H9 (cell line): ENCODE data around the gene RNF214. TPM values are rescaled to one million over a fixed set of nuclear protein-coding genes. Genes with fewer than 3 reads are reported as not detected.

Experiments
- DNase-seq: peaks from one replicate; pipeline ENCODE4 v3.0.0-alpha.2; 2017
- H2AFZ ChIP-seq: one replicate; pipeline ENCODE4 v1.6.1; 2013; ENCODE audit warnings: mild to moderate bottlenecking, low read length, control low read depth, moderate library complexity
- H2AK5ac ChIP-seq: 2 replicates; pipeline ENCODE4 v1.6.1; 2013; ENCODE audit warnings: low read length, control low read depth, mixed read lengths; ENCODE audit not compliant: insufficient read length
- H2BK120ac ChIP-seq: one replicate; pipeline ENCODE4 v1.6.1; 2013; ENCODE audit warnings: low read depth, mild to moderate bottlenecking, low read length, control low read depth, inconsistent platforms; ENCODE audit not compliant: poor library complexity, severe bottlenecking
- H2BK12ac ChIP-seq: 2 replicates; pipeline ENCODE4 v1.6.1; 2013; ENCODE audit warnings: low read length, control low read depth, mixed read lengths, low read depth; ENCODE audit not compliant: insufficient read length
- H2BK15ac ChIP-seq: 2 replicates; pipeline ENCODE4 v1.6.1; 2013; ENCODE audit warnings: low read depth, low read length, control low read depth
- H2BK20ac ChIP-seq: one replicate; pipeline ENCODE4 v1.6.1; 2013; ENCODE audit warnings: low read depth, mild to moderate bottlenecking, low read length, control low read depth, inconsistent platforms; ENCODE audit not compliant: poor library complexity, severe bottlenecking
- H2BK5ac ChIP-seq: 2 replicates; pipeline ENCODE4 v1.6.1; 2013; ENCODE audit warnings: low read length, control low read depth, mixed read lengths; ENCODE audit not compliant: insufficient read length
- H3K14ac ChIP-seq: 2 replicates; pipeline ENCODE4 v1.6.1; 2013; ENCODE audit warnings: low read length, control low read depth; ENCODE audit not compliant: insufficient read depth
- H3K18ac ChIP-seq: 2 replicates; pipeline ENCODE4 v1.6.1; 2013; ENCODE audit warnings: low read depth, mild to moderate bottlenecking, mixed read lengths, low read length, control low read depth; ENCODE audit not compliant: insufficient read length
- H3K23ac ChIP-seq: 2 replicates; pipeline ENCODE4 v1.6.1; 2013; ENCODE audit warnings: low read length, control low read depth, mixed read lengths, low read depth; ENCODE audit not compliant: insufficient read length
- H3K23me2 ChIP-seq: 2 replicates; pipeline ENCODE4 v1.6.1; 2013; ENCODE audit warnings: low read depth, mild to moderate bottlenecking, mixed read lengths, low read length, control low read depth; ENCODE audit not compliant: insufficient read length, poor library complexity, severe bottlenecking
- H3K27ac ChIP-seq: 2 replicates; pipeline ENCODE4 v1.5.1; 2013; ENCODE audit warnings: low read length, control low read depth, mixed read lengths, low read depth; ENCODE audit not compliant: insufficient read length
- H3K27me3 ChIP-seq: 2 replicates; pipeline ENCODE4 v1.6.1; 2013; ENCODE audit warnings: low read length, control low read depth, inconsistent platforms; ENCODE audit not compliant: insufficient read depth
- H3K4ac ChIP-seq: 2 replicates; pipeline ENCODE4 v1.6.1; 2013; ENCODE audit warnings: low read depth, mild to moderate bottlenecking, control low read depth, inconsistent platforms, low read length, moderate library complexity
- H3K4me1 ChIP-seq: 2 replicates; pipeline ENCODE4 v1.6.1; 2013; ENCODE audit warnings: low read length, control low read depth, inconsistent platforms; ENCODE audit not compliant: insufficient read depth
- H3K4me2 ChIP-seq: 2 replicates; pipeline ENCODE4 v1.6.1; 2013; ENCODE audit warnings: low read length, control low read depth, mixed read lengths; ENCODE audit not compliant: insufficient read length, insufficient read depth
- H3K56ac ChIP-seq: 2 replicates; pipeline ENCODE4 v1.6.1; 2013; ENCODE audit warnings: low read depth, mild to moderate bottlenecking, mixed read lengths, low read length, control low read depth; ENCODE audit not compliant: insufficient read length
- H3K79me1 ChIP-seq: 2 replicates; pipeline ENCODE4 v1.6.1; 2013; ENCODE audit warnings: low read depth, mild to moderate bottlenecking, moderate library complexity, low read length, control low read depth, inconsistent platforms; ENCODE audit not compliant: insufficient read depth, poor library complexity, severe bottlenecking
- H3K79me2 ChIP-seq: 2 replicates; pipeline ENCODE4 v1.6.1; 2013; ENCODE audit warnings: low read length, control low read depth, inconsistent platforms; ENCODE audit not compliant: insufficient read depth
- H3K9ac ChIP-seq: 2 replicates; pipeline ENCODE4 v1.6.1; 2013; ENCODE audit warnings: low read length, control low read depth, mixed read lengths; ENCODE audit not compliant: insufficient read length; ENCODE audit errors: extremely low read depth
- H3K9me3 ChIP-seq: one replicate; pipeline ENCODE4 v1.6.1; 2013; ENCODE audit warnings: low read depth, low read length, inconsistent platforms; ENCODE audit not compliant: control insufficient read depth
- H3T11ph ChIP-seq: one replicate; pipeline ENCODE4 v1.6.1; 2013; ENCODE audit warnings: mild to moderate bottlenecking, low read length, control low read depth, inconsistent platforms
- H4K20me1 ChIP-seq: one replicate; pipeline ENCODE4 v1.6.1; 2013; ENCODE audit not compliant: control insufficient read depth, insufficient read length, insufficient read depth
- H4K5ac ChIP-seq: 2 replicates; pipeline ENCODE4 v1.6.1; 2013; ENCODE audit warnings: low read depth, mild to moderate bottlenecking, mixed read lengths, low read length, control low read depth; ENCODE audit not compliant: insufficient read length
- H4K8ac ChIP-seq: replicated peaks from 2 replicates; pipeline ENCODE4 v1.6.1; 2013; ENCODE audit warnings: low read length, control low read depth, mixed read lengths, low read depth; ENCODE audit not compliant: insufficient read length
- H4K91ac ChIP-seq: 2 replicates; pipeline ENCODE4 v1.6.1; 2013; ENCODE audit warnings: low read depth, mild to moderate bottlenecking, moderate library complexity, mixed read lengths, low read length, control low read depth; ENCODE audit not compliant: insufficient read length
- H3K27ac Mint-ChIP-seq, 3 experiments: 2 replicates in 2 of 3; 3 replicates in 1 of 3; pipeline ENCODE4 v1.8.0; 2020 to 2021; ENCODE audit warnings: mixed read lengths in 3 of 3, mild to moderate bottlenecking in 1 of 3, moderate library complexity in 1 of 3
- H3K27me3 Mint-ChIP-seq: 2 replicates; pipeline ENCODE4 v1.8.0; 2021; ENCODE audit warnings: low read depth, mild to moderate bottlenecking, moderate library complexity, mixed read lengths
- H3K36me3 Mint-ChIP-seq, 3 experiments: 2 replicates in 2 of 3; 3 replicates in 1 of 3; pipeline ENCODE4 v1.8.0; 2020 to 2021; ENCODE audit warnings: low read depth in 3 of 3, mixed read lengths in 3 of 3; ENCODE audit not compliant: insufficient read depth in 1 of 3
- H3K4me1 Mint-ChIP-seq, 2 experiments: 2 replicates each; pipeline ENCODE4 v1.8.0; 2020; ENCODE audit warnings: mixed read lengths in 2 of 2
- H3K4me3 Mint-ChIP-seq, 2 experiments: 2 replicates in 1 of 2; 3 replicates in 1 of 2; pipeline ENCODE4 v1.8.0; 2020 to 2021; ENCODE audit warnings: mild to moderate bottlenecking in 2 of 2, mixed read lengths in 2 of 2, moderate library complexity in 1 of 2
- H3K9me3 Mint-ChIP-seq, 2 experiments: 2 replicates in 1 of 2; 3 replicates in 1 of 2; pipeline ENCODE4 v1.8.0; 2020; ENCODE audit warnings: mild to moderate bottlenecking in 2 of 2, mixed read lengths in 2 of 2, moderate library complexity in 1 of 2
- CTCF ChIP-seq: fragments of 200-600 bp; sonication (generic); conservative IDR thresholded peaks from 3 replicates; pipeline ENCODE4 v1.8.0; 2021; ENCODE audit warnings: antibody characterized with exemption, mild to moderate bottlenecking
- WGBS: extraction: QIAGEN DNeasy Blood & Tissue Kit; methylation state at CpG from one replicate; pipeline ENCODE4 v1.1.7; 2013; ENCODE audit warnings: missing lambda C conversion rate, low lambda C conversion rate, mixed read lengths; ENCODE audit not compliant: insufficient read length; ENCODE audit errors: extremely low coverage; 5-methylcytosine and 5-hydroxymethylcytosine counted together
- total RNA-seq: library from RNA; stranded (reverse); gene quantifications from 2 replicates; pipeline ENCODE4 v1.2.1, GENCODE V29; 2021

Gene RNF214
- total RNA-seq, 1 experiment from 2014 or later: 26.0 TPM

- no peak overlapping the region for H3K4ac ChIP-seq
- H3K23me2 ChIP-seq: peaks cover 8% of the 10 kb centered on the region
- no peak overlapping the region for H4K5ac ChIP-seq
- Mint-ChIP-seq H3K4me1 (peaks cover 35 to 40% of the 10 kb centered on the region in 2 experiments), H3K27ac (peak overlapping the region; percentile 39 to 61 (median 48); a peak in 3 of 7 replicates), H3K36me3 (peaks cover 13 to 32% (median 29%) of the 10 kb centered on the region in 3 experiments; a peak in 6 of 7 replicates), H3K9me3 (peaks cover 0 to 3% of the 10 kb centered on the region in 2 experiments; a peak in 1 of 5 replicates), H3K27me3 (no peaks in the 10 kb centered on the region), H3K4me3 (no peak overlapping the region)
- H3K79me2 ChIP-seq: peaks cover 3% of the 10 kb centered on the region; the same call in 1 of the 2 replicates
- no peak overlapping the region for H2BK15ac ChIP-seq
- no peaks in the 10 kb centered on the region for H3K4me1 ChIP-seq
- H2BK20ac ChIP-seq: no peak overlapping the region
- no peak overlapping the region for H2BK5ac ChIP-seq
- H2BK120ac ChIP-seq: no peak overlapping the region
- no peak overlapping the region for H3K9ac ChIP-seq
- H3K79me1 ChIP-seq: no peaks in the 10 kb centered on the region
- H4K8ac ChIP-seq: no peak overlapping the region
- no peak overlapping the region for H3K14ac ChIP-seq
- no peaks in the 10 kb centered on the region for H4K20me1 ChIP-seq
- no peak overlapping the region for H3K56ac ChIP-seq
- H3K27me3 ChIP-seq: no peaks in the 10 kb centered on the region
- H3K23ac ChIP-seq: no peak overlapping the region
- H3K27ac ChIP-seq: no peak overlapping the region
- H3K9me3 ChIP-seq: no peaks in the 10 kb centered on the region
- no peak overlapping the region for H3K4me2 ChIP-seq
- no peak overlapping the region for H2BK12ac ChIP-seq
- no peak overlapping the region for H3K18ac ChIP-seq
- no peak overlapping the region for H3T11ph ChIP-seq
- H2AK5ac ChIP-seq: no peak overlapping the region
- H2AFZ ChIP-seq: no peak overlapping the region
- WGBS: no CpG with 5 or more reads among the region's 14 CpGs
- TF ChIP-seq CTCF: no peak
- no peak for DNase-seq
- no peak overlapping the region for H4K91ac ChIP-seq
These were observed 30.7 kb upstream of the RNF214 start for GRCh38 chr11:117201658-117202305.
